ENCODE results near the gene AFF1.
"Not testable (repeated sequence)": the region's sequence is repeated elsewhere in the genome, so short reads cannot be mapped to it uniquely, and the experiment has no call there.

AFF1 gene

GRCh38 chr4:87118826-87119225 lies 184.0 kb downstream of the AFF1 start:
- DNase-seq: no peak

GRCh38 chr4:87120010-87120409 lies 185.2 kb downstream of the AFF1 start:
- DNase-seq: no peak

- DNase-seq: no peak
These were observed 185.8 kb downstream of the AFF1 start for GRCh38 chr4:87120411-87121162.

- no peak for DNase-seq
These were observed 186.7 kb downstream of the AFF1 start for GRCh38 chr4:87121341-87122065.

- no peak for DNase-seq
These were observed 187.4 kb downstream of the AFF1 start for GRCh38 chr4:87122252-87122651.

GRCh38 chr4:87126056-87126455 lies 191.2 kb downstream of the AFF1 start:
- DNase-seq: no peak

- DNase-seq: no peak
These were observed 193.3 kb downstream of the AFF1 start for GRCh38 chr4:87128006-87128705.

GRCh38 chr4:87129681-87130080 lies 194.9 kb downstream of the AFF1 start:
- DNase-seq: no peak

- no peak for DNase-seq
These were observed 196.3 kb downstream of the AFF1 start for GRCh38 chr4:87130985-87131703.

GRCh38 chr4:87132035-87132434 lies 197.2 kb downstream of the AFF1 start:
- DNase-seq: no peak

- DNase-seq: no peak
These were observed 198.4 kb downstream of the AFF1 start for GRCh38 chr4:87133183-87133582.

- no peak for DNase-seq
These were observed 199.3 kb downstream of the AFF1 start for GRCh38 chr4:87134122-87134521.

- DNase-seq: no peak
These were observed 206.6 kb downstream of the AFF1 start for GRCh38 chr4:87141428-87141827.

- DNase-seq: no peak
These were observed 209.5 kb downstream of the AFF1 start for GRCh38 chr4:87144356-87144755.

- DNase-seq: not testable (repeated sequence)
These were observed 211.1 kb downstream of the AFF1 start for GRCh38 chr4:87145934-87146333.

- no peak for DNase-seq
These were observed 212.3 kb downstream of the AFF1 start for GRCh38 chr4:87147116-87147515.

GRCh38 chr4:87150498-87151261 lies 215.9 kb downstream of the AFF1 start:
- no peak for DNase-seq

- no peak for DNase-seq
These were observed 216.9 kb downstream of the AFF1 start for GRCh38 chr4:87151730-87152129.

GRCh38 chr4:87152310-87153041 lies 217.7 kb downstream of the AFF1 start:
- no peak for DNase-seq

- no peak for DNase-seq
These were observed 218.5 kb downstream of the AFF1 start for GRCh38 chr4:87153078-87153870.

GRCh38 chr4:87165892-87166291 lies 231.1 kb downstream of the AFF1 start:
- no peak for DNase-seq

Data from activated CD4-positive, CD25-positive, alpha-beta regulatory T cell treated with anti-CD3 and anti-CD28 coated beads, Interleukin-2, amount 50 U/mL, for 72 hours (primary cell).